T follicular helper cell (primary cell): ENCODE measurements around the gene PPP5C.
"Not testable (repeated sequence)": the region's sequence is repeated elsewhere in the genome, so short reads cannot be mapped to it uniquely, and the experiment has no call there.

Source experiments
- DNase-seq: peaks from one replicate; pipeline ENCODE4 v3.0.0-alpha.2; 2020; ENCODE audit warnings: low read depth

The PPP5C gene

GRCh38 chr19:46386996-46387712, 40.3 kb downstream of the PPP5C start:
- DNase-seq, result no peak

- no peak for DNase-seq
Measured at GRCh38 chr19:46387713-46388130, 40.8 kb downstream of the PPP5C start.

DNA sequence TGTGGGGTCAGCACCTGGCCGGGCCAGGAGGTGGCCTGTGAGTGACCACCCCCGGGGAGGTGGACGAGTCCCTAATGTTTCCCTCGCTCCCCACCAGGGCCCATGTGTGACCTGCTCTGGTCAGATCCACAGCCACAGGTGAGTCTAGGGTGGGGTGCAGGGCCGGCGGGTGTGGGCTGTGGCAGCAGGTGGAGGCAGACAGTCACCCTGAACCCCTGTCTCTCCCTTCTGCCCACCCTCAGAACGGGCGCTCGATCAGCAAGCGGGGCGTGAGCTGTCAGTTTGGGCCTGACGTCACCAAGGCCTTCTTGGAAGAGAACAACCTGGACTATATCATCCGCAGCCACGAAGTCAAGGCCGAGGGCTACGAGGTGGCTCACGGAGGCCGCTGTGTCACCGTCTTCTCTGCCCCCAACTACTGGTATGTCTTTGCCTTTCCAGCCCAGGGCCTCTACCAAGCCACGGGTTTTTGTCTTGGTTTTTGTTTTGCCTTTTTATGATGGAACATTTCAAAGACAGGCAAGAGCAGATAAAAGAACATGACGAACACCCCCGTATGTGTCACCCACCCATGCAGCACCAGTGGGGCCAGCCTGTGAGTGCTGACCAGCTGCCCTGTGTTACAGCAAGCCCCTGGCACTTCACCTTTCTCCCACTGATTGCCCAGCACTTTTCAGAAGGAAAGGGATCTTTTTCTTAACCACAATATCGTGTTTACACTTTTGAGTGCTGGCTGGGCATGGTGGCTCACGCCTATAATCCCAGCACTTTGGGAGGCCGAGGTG, 41.6 kb downstream of the PPP5C start:
- DNase-seq, result no peak

- DNase-seq, result no peak
Measured at GRCh38 chr19:46390121-46390858, 43.4 kb downstream of the PPP5C start.

- no peak for DNase-seq
Measured at GRCh38 chr19:46390866-46391265, 44.0 kb downstream of the PPP5C start.

GRCh38 chr19:46391296-46392251, 44.7 kb downstream of the PPP5C start:
- DNase-seq, result no peak

DNA sequence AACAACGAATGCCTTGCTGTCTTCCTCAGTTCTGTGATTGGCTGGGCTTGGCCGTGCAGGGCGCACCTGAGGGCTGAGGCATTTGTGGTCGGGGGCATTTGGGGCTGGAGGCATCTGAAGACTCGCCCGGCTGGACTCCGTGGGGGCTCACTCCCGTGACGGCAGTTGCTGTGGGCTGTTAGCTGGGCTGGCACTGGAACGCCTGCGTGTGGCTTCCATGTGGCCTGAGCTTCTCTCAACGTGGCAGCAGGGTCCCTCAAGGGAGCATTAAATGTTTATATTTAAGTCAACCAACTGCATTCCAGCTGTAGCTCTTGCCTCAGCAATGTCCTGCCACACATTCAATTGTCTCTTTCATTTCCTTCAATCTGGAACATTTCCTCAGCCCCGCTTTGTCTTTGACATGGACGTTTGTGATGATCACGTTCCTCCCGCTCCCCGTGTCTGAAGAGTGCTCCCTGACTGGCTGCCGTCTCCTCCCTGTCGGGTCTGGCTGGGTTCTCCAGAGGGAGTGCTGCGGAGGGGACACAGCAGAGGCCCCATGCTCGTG, 45.4 kb downstream of the PPP5C start:
- no peak for DNase-seq

DNA sequence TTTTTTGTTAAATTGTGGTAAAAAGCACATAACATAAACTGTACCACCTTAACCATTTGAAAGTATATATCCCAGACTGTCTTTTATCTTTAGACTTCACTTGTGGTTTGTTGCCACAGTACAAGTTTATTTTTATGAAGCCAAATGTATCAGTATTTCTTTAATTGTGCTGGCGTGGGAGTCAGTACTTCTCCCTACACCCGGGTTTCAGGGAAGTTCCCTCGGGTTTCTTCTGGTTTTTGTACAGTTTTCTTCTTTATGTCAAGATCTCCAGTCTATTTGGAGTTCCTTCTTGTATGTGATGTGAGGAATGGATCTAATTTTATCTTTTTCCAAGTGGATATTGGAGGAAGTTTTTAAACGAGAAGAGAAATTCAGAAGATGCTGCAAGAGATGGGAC, 46.0 kb downstream of the PPP5C start:
- DNase-seq, result no peak

DNA sequence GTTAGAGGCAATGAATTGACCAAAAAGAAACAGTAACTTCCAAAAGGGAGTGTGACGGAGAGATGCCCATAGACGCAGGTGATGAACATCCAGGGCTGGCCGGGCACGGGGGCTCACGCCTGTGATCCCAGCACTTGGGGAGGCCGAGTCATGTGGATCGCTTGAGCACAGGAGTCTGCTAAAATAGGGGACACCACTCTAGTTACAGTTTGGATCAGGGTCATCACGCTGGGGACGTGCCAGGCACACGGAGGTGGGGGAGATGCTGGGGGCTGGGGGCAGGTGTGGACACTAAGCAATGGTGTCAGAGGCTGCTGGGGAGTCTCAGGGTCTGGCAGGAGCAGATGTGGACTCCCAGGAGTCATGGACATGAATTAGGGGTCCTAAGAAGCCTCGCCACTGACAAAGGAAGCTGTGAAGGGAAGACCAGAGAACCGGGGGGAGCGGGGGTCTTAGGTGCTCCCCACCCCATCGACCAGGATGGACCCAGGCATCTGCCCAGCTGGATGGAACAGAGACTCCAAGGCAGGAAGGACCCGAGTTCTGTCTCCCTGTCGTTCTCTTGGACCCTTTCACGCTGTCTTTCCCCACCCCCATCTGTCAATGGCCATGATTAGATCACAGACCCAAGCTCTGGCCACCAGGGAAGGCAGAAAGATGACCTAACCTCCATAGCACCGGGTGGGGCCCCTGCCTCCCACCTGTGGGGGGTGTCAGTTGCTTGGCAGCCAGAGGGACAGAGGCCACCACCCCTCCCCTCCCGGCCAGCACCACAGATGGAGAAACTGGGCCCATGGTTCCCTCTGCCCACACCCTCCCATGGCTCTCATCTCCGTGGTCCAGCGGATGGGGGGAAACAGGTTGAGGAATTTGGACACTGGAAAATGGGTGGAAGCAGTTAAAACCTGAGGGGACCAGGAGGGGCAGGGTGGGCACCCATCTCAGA, 46.8 kb downstream of the PPP5C start:
- no peak for DNase-seq

DNA sequence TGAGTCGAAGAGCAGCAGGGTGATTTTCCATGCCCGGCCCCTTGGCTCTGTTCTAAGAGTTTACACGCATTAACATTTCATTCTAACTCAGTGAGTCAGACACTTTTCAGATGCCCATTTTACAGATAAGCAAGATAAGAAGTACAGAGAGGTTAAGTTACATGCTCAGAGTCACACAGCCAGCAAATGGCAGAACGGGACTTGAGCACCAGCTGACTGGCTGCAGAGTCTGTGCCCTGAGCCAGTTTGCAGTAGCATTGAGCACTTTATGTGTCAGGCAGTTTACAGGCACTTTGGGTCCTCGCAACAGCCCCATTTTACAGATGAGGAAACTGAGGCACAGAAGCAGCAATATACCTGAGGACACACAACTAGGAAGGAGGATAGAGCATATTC, 47.5 kb downstream of the PPP5C start:
- no peak for DNase-seq

- not testable (repeated sequence) for DNase-seq
Measured at GRCh38 chr19:46397801-46398479, 51.1 kb downstream of the PPP5C start.

GRCh38 chr19:46402725-46403124, 55.8 kb downstream of the PPP5C start:
- no peak for DNase-seq

- DNase-seq, result no peak
Measured at GRCh38 chr19:46404055-46404752, 57.3 kb downstream of the PPP5C start.

- DNase-seq, result no peak
Measured at GRCh38 chr19:46404753-46405468, 58.0 kb downstream of the PPP5C start.

DNA sequence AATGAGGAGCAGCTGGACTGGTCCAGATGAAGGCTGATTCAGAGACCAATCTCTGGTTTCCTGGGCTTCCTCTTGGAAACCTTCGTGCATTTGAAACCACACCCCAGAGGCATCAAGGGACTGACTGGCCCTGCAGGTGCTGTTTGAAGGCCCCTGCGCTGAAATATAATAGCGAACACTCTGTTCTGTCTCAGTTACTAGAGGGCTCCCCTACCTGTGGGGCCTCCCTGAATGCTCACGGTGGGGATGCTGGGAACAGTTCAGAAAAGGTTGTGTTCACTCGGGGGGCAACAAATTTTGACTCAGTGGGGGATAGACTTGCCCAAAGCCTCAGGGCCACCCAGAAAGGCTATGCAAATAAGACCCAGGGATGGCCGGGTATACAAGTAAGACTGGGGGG, 60.1 kb downstream of the PPP5C start:
- no peak for DNase-seq

GRCh38 chr19:46407856-46408663, 61.2 kb downstream of the PPP5C start:
- DNase-seq, result no peak

GRCh38 chr19:46408664-46409039, 61.8 kb downstream of the PPP5C start:
- DNase-seq, result no peak
